ENCODE data around the gene CCL17. TPM values are rescaled to one million over a fixed set of nuclear protein-coding genes. Genes with fewer than 3 reads are reported as not detected.

CCL17 gene
- total RNA-seq, 4 donors from 2014 or later: 2.6 TPM; not detected in 3

GRCh38 chr16:57384248-57385070 lies 20.1 kb upstream of the CCL17 start:
- Histone ChIP-seq H3K9me3 (no peaks in the 10 kb centered on the region), H3K27ac (no peak overlapping the region), H3K27me3 (no peaks in the 10 kb centered on the region), H3K4me3 (no peak overlapping the region), H3K36me3 (peaks cover 8% of the 10 kb centered on the region), H3K4me1 (peaks cover 38% of the 10 kb centered on the region)
- TF ChIP-seq POLR2AphosphoS5 (IDR thresholded peaks at IDR 0.05) (no peak), POLR2A (IDR thresholded peaks at IDR 0.05) (no peak), CTCF (IDR thresholded peaks at IDR 0.05) (no peak), EP300 (IDR thresholded peaks at IDR 0.05) (no peak)
- DNase-seq (ENCODE audit: low spot score in 2 of 2): no peak
- 52% methylated on average over 8 of the region's 11 CpGs for WGBS

- Histone ChIP-seq H3K36me3 (peaks cover 8% of the 10 kb centered on the region), H3K4me3 (no peak overlapping the region), H3K27me3 (no peaks in the 10 kb centered on the region), H3K27ac (no peak overlapping the region), H3K9me3 (no peaks in the 10 kb centered on the region), H3K4me1 (peaks cover 38% of the 10 kb centered on the region)
- 72% methylated on average over 5 of the region's 5 CpGs for WGBS
- no peak for DNase-seq (ENCODE audit: low spot score in 2 of 2)
- TF ChIP-seq EP300 (IDR thresholded peaks at IDR 0.05): no peak
- no peak for TF ChIP-seq POLR2AphosphoS5 (IDR thresholded peaks at IDR 0.05)
- no peak for TF ChIP-seq CTCF (IDR thresholded peaks at IDR 0.05)
- TF ChIP-seq POLR2A (IDR thresholded peaks at IDR 0.05): no peak
Observed at GRCh38 chr16:57385083-57385482, 19.5 kb upstream of the CCL17 start.

GRCh38 chr16:57386381-57386951 lies 18.1 kb upstream of the CCL17 start:
- peaks cover 38% of the 10 kb centered on the region for H3K4me1 ChIP-seq
- H3K36me3 ChIP-seq: peaks cover 8% of the 10 kb centered on the region
- H3K9me3 ChIP-seq: no peaks in the 10 kb centered on the region
- WGBS: 80% methylated on average over 5 of the region's 5 CpGs
- H3K27me3 ChIP-seq: no peaks in the 10 kb centered on the region
- TF ChIP-seq POLR2AphosphoS5 (IDR thresholded peaks at IDR 0.05) (no peak), EP300 (IDR thresholded peaks at IDR 0.05) (no peak), CTCF (IDR thresholded peaks at IDR 0.05) (no peak), POLR2A (IDR thresholded peaks at IDR 0.05) (no peak)
- no peak for DNase-seq (ENCODE audit: low spot score in 2 of 2)
- no peak overlapping the region for H3K27ac ChIP-seq
- H3K4me3 ChIP-seq: no peak overlapping the region

GRCh38 chr16:57387598-57388354 lies 16.8 kb upstream of the CCL17 start:
- 63% methylated on average over 3 of the region's 3 CpGs for WGBS
- Histone ChIP-seq H3K4me1 (peaks cover 41% of the 10 kb centered on the region), H3K27ac (no peak overlapping the region), H3K4me3 (no peak overlapping the region), H3K9me3 (no peaks in the 10 kb centered on the region), H3K36me3 (peaks cover under 1% of the 10 kb centered on the region), H3K27me3 (no peaks in the 10 kb centered on the region)
- no peak for DNase-seq (ENCODE audit: low spot score in 2 of 2)
- no peak for TF ChIP-seq CTCF (IDR thresholded peaks at IDR 0.05)
- no peak for TF ChIP-seq POLR2AphosphoS5 (IDR thresholded peaks at IDR 0.05)
- no peak for TF ChIP-seq EP300 (IDR thresholded peaks at IDR 0.05)
- TF ChIP-seq POLR2A (IDR thresholded peaks at IDR 0.05): no peak

Measured in suprapubic skin (tissue), 4 donors.